ENCODE measurements around the gene INPP5D. TPM values are rescaled to one million over a fixed set of nuclear protein-coding genes. Genes with fewer than 3 reads are reported as not detected.

Gene INPP5D
- total and polyA plus RNA-seq, 2 of the 8 experiments (the other 6 are each of a cell fraction or from before 2014, with no cell fraction given), result 4.5 to 7.1 TPM

GRCh38 chr2:233087713-233088112 lies 27.6 kb downstream of the INPP5D start:
- ChIA-PET POLR2A (ENCODE audit: partially characterized antibody) (interaction anchor here (0.6 kb wide), 1 partner anchor 29 kb away, joined by 3 read pairs; no protein-coding TSS in a partner anchor), CTCF (ENCODE audit: partially characterized antibody) (interaction anchor here (1.3 to 2.9 kb wide), 2 partner anchors 11 to 34 kb away, joined by 3 to 12 read pairs; no protein-coding TSS in a partner anchor)
- no peak overlapping the region for H3K9ac ChIP-seq (replicated peaks in 1 of 4; ENCODE audit: extremely low read depth in 1 of 4, low read depth in 3 of 4, low read length in 3 of 4)
- H4K91ac ChIP-seq (replicated peaks; ENCODE audit: insufficient read length, low read length), result no peak overlapping the region
- no peak overlapping the region for H2AK5ac ChIP-seq (ENCODE audit: low read depth, low read length)
- H3K56ac ChIP-seq (replicated peaks; ENCODE audit: insufficient read length, low read depth, low read length), result no peak overlapping the region
- H2BK5ac ChIP-seq (ENCODE audit: low read depth, low read length), result no peak overlapping the region
- no peaks in the 10 kb centered on the region for H3K9me3 ChIP-seq (ENCODE audit: insufficient read depth in 2 of 2, low read depth in 1 of 2, low read length in 1 of 2)
- H3K4me2 ChIP-seq (ENCODE audit: insufficient read depth in 1 of 2, low read depth in 2 of 2, low read length in 2 of 2), result no peak overlapping the region
- no peak overlapping the region for H3K18ac ChIP-seq (ENCODE audit: extremely low read depth, low read length)
- H3K4ac ChIP-seq (replicated peaks; ENCODE audit: insufficient read length, low read depth, low read length), result no peak overlapping the region
- 91% methylated on average over 7 of the region's 7 CpGs; no CpG with 5 or more reads in 1 of the 2 experiments for WGBS, 2 experiments (ENCODE audit: extremely low coverage in 1 of 2, insufficient coverage in 1 of 2, insufficient read length in 1 of 2, insufficient replicate concordance in 2 of 2, low coverage in 1 of 2, low lambda C conversion rate in 2 of 2, missing lambda C conversion rate in 1 of 2)
- no peak overlapping the region for H2AFZ ChIP-seq (ENCODE audit: low read length)
- no peak overlapping the region for H3K27ac ChIP-seq (ENCODE audit: low read depth, low read length)
- no peak overlapping the region for H2BK12ac ChIP-seq (ENCODE audit: low read depth, low read length)
- no peak overlapping the region for H2BK120ac ChIP-seq (replicated peaks; ENCODE audit: low read depth, low read length)
- H4K8ac ChIP-seq (ENCODE audit: extremely low read depth, insufficient read depth, low read length), result no peak overlapping the region
- no peaks in the 10 kb centered on the region for H3K36me3 ChIP-seq (ENCODE audit: control insufficient read depth in 2 of 4, insufficient read depth in 4 of 4, low read length in 3 of 4)
- DNase-seq (ENCODE audit: low read depth in 1 of 2, low spot score in 2 of 2) (no peak), FAIRE-seq (no peak)
- H3K27me3 ChIP-seq (replicated peaks in 1 of 4; ENCODE audit: control insufficient read depth in 3 of 4, extremely low read depth in 1 of 4, insufficient read depth in 3 of 4, low read length in 3 of 4), result no peaks in the 10 kb centered on the region; a peak in 1 of 7 replicates
- no peaks in the 10 kb centered on the region for H3K79me2 ChIP-seq (ENCODE audit: control insufficient read depth in 1 of 2, insufficient read depth in 2 of 2, low read length in 2 of 2)
- H4K20me1 ChIP-seq (replicated peaks in 1 of 2; ENCODE audit: control insufficient read depth in 1 of 2, insufficient read depth in 2 of 2, low read length in 2 of 2), result no peaks in the 10 kb centered on the region
- H3K14ac ChIP-seq (ENCODE audit: insufficient read length), result no peak overlapping the region
- no peaks in the 10 kb centered on the region for H3K79me1 ChIP-seq (ENCODE audit: low read depth, low read length)
- H3K23ac ChIP-seq (ENCODE audit: insufficient read length), result no peak overlapping the region
- peaks cover 0 to 5% (median 3%) of the 10 kb centered on the region in 4 experiments; a peak in 3 of 7 replicates for H3K4me1 ChIP-seq (replicated peaks in 1 of 4; ENCODE audit: control insufficient read depth in 3 of 4, insufficient read depth in 4 of 4, low read length in 3 of 4)
- H2BK20ac ChIP-seq (ENCODE audit: low read length), result no peak overlapping the region
- no peak overlapping the region for H4K5ac ChIP-seq (ENCODE audit: insufficient read length, low read depth, low read length)
- H2BK15ac ChIP-seq (ENCODE audit: low read length), result no peak overlapping the region
- no peak overlapping the region for H3K4me3 ChIP-seq (ENCODE audit: extremely low read depth in 1 of 4, insufficient read depth in 2 of 4, low read depth in 3 of 4, low read length in 4 of 4)
- H3K23me2 ChIP-seq (ENCODE audit: low read depth, low read length), result no peaks in the 10 kb centered on the region
- no peak for TF ChIP-seq RFX5 (IDR thresholded peaks at IDR 0.05; ENCODE audit: borderline replicate concordance, low read depth, low read length)
- TF ChIP-seq SP2 (IDR thresholded peaks at IDR 0.05; ENCODE audit: low read length), result no peak

Measured in H1 (cell line).